Measurements from ENCODE around the gene SLC12A1.

- TF ChIP-seq PATZ1 (CRISPR knock-in tag; IDR thresholded peaks at IDR 0.05; ENCODE audit: borderline replicate concordance): no peak
- TF ChIP-seq ZNF8 (CRISPR knock-in tag; IDR thresholded peaks at IDR 0.05): no peak
- no peak for TF ChIP-seq ISL1 (CRISPR knock-in tag; IDR thresholded peaks at IDR 0.05)
- no peak for TF ChIP-seq ZFP30 (CRISPR knock-in tag; IDR thresholded peaks at IDR 0.05)
- no peak for TF ChIP-seq TOX (CRISPR knock-in tag; IDR thresholded peaks at IDR 0.05; ENCODE audit: borderline replicate concordance)
These were observed 73.5 kb downstream of the SLC12A1 start for GRCh38 chr15:48279608-48280007.
